ENCODE data around the gene SDSL. TPM values are rescaled to one million over a fixed set of nuclear protein-coding genes. Genes with fewer than 3 reads are reported as not detected.

The SDSL gene
- polyA plus RNA-seq, 1 donor (not counting 4 experiments of a cell fraction or from before 2014, with no cell fraction given), result 1.9 TPM

GRCh38 chr12:113435367-113435766 is 13.2 kb downstream of the SDSL start:
- H2AFZ ChIP-seq (ENCODE audit: control insufficient read depth, low read length), result no peak overlapping the region
- no peaks in the 10 kb centered on the region for H3K9me1 ChIP-seq (ENCODE audit: control insufficient read depth, extremely low read depth, insufficient read depth, low read length)
- no peaks in the 10 kb centered on the region for H3K4me1 ChIP-seq (ENCODE audit: control insufficient read depth, extremely low read depth, insufficient read depth, low read length)
- H3K4me3 ChIP-seq (ENCODE audit: control insufficient read depth in 2 of 3, extremely low read depth in 1 of 3, insufficient read depth in 2 of 3, low read depth in 1 of 3, low read length in 3 of 3), result no peak overlapping the region
- TF ChIP-seq EZH2 (IDR thresholded peaks at IDR 0.05; ENCODE audit: low read length), result no peak
- TF ChIP-seq, protein P1, sequence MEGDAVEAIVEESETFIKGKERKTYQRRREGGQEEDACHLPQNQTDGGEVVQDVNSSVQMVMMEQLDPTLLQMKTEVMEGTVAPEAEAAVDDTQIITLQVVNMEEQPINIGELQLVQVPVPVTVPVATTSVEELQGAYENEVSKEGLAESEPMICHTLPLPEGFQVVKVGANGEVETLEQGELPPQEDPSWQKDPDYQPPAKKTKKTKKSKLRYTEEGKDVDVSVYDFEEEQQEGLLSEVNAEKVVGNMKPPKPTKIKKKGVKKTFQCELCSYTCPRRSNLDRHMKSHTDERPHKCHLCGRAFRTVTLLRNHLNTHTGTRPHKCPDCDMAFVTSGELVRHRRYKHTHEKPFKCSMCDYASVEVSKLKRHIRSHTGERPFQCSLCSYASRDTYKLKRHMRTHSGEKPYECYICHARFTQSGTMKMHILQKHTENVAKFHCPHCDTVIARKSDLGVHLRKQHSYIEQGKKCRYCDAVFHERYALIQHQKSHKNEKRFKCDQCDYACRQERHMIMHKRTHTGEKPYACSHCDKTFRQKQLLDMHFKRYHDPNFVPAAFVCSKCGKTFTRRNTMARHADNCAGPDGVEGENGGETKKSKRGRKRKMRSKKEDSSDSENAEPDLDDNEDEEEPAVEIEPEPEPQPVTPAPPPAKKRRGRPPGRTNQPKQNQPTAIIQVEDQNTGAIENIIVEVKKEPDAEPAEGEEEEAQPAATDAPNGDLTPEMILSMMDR (optimal IDR thresholded peaks at IDR 0.05 in 1 of 3, IDR thresholded peaks at IDR 0.05 in 1 of 3, conservative IDR thresholded peaks at IDR 0.05 in 1 of 3; ENCODE audit: extremely low read depth in 1 of 3, insufficient read depth in 2 of 3, low read length in 3 of 3), result no peak
- no peak overlapping the region for H3K27ac ChIP-seq (ENCODE audit: control insufficient read depth, insufficient read depth, low read length)
- peaks cover 5% of the 10 kb centered on the region for H3K27me3 ChIP-seq (ENCODE audit: control insufficient read depth, extremely low read depth, insufficient read depth, low read length)
- H3K79me2 ChIP-seq (ENCODE audit: control insufficient read depth, insufficient read depth, low read length), result no peaks in the 10 kb centered on the region
- H3K9ac ChIP-seq (ENCODE audit: control insufficient read depth, extremely low read depth, insufficient read depth, low read length), result no peak overlapping the region
- H3K36me3 ChIP-seq (ENCODE audit: control insufficient read depth in 2 of 2, extremely low read depth in 1 of 2, insufficient read depth in 2 of 2, low read length in 2 of 2), result no peaks in the 10 kb centered on the region
- FAIRE-seq, result no peak
- no peaks in the 10 kb centered on the region for H3K9me3 ChIP-seq (ENCODE audit: control insufficient read depth, low read depth, low read length)
- no peak for DNase-seq (ENCODE audit: low read depth, low spot score)
- H4K20me1 ChIP-seq (ENCODE audit: control insufficient read depth, extremely low read depth, insufficient read depth, low read length), result no peaks in the 10 kb centered on the region
- dilution Hi-C loops (cut with MboI; ENCODE audit: extremely low pct_ligation_motif_present, low sequenced_read_pairs), result no loop called here
- H3K4me2 ChIP-seq (ENCODE audit: control insufficient read depth, extremely low read depth, insufficient read depth, low read depth, low read length), result no peak overlapping the region

DNA sequence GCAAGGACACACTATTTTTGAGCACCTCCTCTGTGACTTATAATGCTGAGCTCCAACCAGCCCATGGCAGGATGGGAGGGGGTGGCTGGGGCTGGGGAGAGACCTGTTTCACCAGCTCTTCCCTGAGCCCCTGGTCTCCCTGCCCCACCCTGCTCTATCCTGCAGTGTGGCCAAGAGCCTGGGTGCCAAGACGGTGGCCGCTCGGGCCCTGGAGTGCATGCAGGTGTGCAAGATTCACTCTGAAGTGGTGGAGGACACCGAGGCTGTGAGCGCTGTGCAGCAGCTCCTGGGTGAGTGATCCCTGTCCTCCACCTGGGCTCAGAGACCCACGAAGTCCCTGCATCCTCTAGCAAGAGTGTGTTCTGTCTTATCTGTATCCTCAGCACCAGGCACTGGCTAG is 14.4 kb downstream of the SDSL start:
- H2AFZ ChIP-seq (ENCODE audit: control insufficient read depth, low read length), result no peak overlapping the region
- H3K9me1 ChIP-seq (ENCODE audit: control insufficient read depth, extremely low read depth, insufficient read depth, low read length), result no peaks in the 10 kb centered on the region
- H3K4me1 ChIP-seq (ENCODE audit: control insufficient read depth, extremely low read depth, insufficient read depth, low read length), result no peaks in the 10 kb centered on the region
- no peak overlapping the region for H3K9ac ChIP-seq (ENCODE audit: control insufficient read depth, extremely low read depth, insufficient read depth, low read length)
- dilution Hi-C loops (cut with MboI; ENCODE audit: extremely low pct_ligation_motif_present, low sequenced_read_pairs), result no loop called here
- no peak overlapping the region for H3K27ac ChIP-seq (ENCODE audit: control insufficient read depth, insufficient read depth, low read length)
- DNase-seq (ENCODE audit: low read depth, low spot score), result no peak
- no peak for FAIRE-seq
- H3K36me3 ChIP-seq (ENCODE audit: control insufficient read depth in 2 of 2, extremely low read depth in 1 of 2, insufficient read depth in 2 of 2, low read length in 2 of 2), result no peaks in the 10 kb centered on the region
- H3K4me3 ChIP-seq (ENCODE audit: control insufficient read depth in 2 of 3, extremely low read depth in 1 of 3, insufficient read depth in 2 of 3, low read depth in 1 of 3, low read length in 3 of 3), result no peak overlapping the region
- H3K27me3 ChIP-seq (ENCODE audit: control insufficient read depth, extremely low read depth, insufficient read depth, low read length), result peaks cover 17% of the 10 kb centered on the region
- TF ChIP-seq, protein P1 (optimal IDR thresholded peaks at IDR 0.05 in 1 of 3, IDR thresholded peaks at IDR 0.05 in 1 of 3, conservative IDR thresholded peaks at IDR 0.05 in 1 of 3; ENCODE audit: extremely low read depth in 1 of 3, insufficient read depth in 2 of 3, low read length in 3 of 3), result no peak
- TF ChIP-seq EZH2 (IDR thresholded peaks at IDR 0.05; ENCODE audit: low read length), result no peak
- H4K20me1 ChIP-seq (ENCODE audit: control insufficient read depth, extremely low read depth, insufficient read depth, low read length), result no peaks in the 10 kb centered on the region
- no peaks in the 10 kb centered on the region for H3K79me2 ChIP-seq (ENCODE audit: control insufficient read depth, insufficient read depth, low read length)
- H3K4me2 ChIP-seq (ENCODE audit: control insufficient read depth, extremely low read depth, insufficient read depth, low read depth, low read length), result no peak overlapping the region
- no peaks in the 10 kb centered on the region for H3K9me3 ChIP-seq (ENCODE audit: control insufficient read depth, low read depth, low read length)
